ENCODE measurements around the gene GUCA2A.
A peak's percentile ranks its signal among the peaks of the same experiment; 100 is the strongest.
"Not testable (repeated sequence)": the region's sequence is repeated elsewhere in the genome, so short reads cannot be mapped to it uniquely, and the experiment has no call there.

GUCA2A gene, protein sequence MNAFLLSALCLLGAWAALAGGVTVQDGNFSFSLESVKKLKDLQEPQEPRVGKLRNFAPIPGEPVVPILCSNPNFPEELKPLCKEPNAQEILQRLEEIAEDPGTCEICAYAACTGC

GRCh38 chr1:42164551-42165420 is at the start of gene GUCA2A:
GUCA2A (minus strand) TSS chr1:42164745; CDS start chr1:42164712, 33 bp downstream.
- DNase-seq (ENCODE audit: low spot score), result no peak

DNA sequence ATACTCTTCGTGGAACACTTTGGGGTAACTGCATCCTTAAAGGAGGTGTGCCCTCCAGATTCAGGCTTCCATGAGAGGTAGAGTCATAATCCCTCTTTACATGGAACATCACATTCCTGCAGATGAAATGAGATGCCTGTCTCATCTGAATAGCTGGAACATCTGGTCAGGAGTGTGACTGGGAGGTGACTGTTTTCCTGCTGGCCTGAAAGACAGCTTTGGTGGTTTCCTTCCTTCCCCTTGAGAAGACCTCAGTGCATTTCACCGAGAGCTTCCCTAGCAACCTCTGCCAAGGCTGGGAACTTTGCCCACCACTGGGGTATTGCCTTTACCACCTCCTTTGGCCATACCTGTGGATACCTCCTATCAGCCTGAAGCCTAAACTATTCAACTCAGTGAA is 46.7 kb upstream of the GUCA2A start:
- peak; percentile 39 for DNase-seq (ENCODE audit: low spot score)

DNA sequence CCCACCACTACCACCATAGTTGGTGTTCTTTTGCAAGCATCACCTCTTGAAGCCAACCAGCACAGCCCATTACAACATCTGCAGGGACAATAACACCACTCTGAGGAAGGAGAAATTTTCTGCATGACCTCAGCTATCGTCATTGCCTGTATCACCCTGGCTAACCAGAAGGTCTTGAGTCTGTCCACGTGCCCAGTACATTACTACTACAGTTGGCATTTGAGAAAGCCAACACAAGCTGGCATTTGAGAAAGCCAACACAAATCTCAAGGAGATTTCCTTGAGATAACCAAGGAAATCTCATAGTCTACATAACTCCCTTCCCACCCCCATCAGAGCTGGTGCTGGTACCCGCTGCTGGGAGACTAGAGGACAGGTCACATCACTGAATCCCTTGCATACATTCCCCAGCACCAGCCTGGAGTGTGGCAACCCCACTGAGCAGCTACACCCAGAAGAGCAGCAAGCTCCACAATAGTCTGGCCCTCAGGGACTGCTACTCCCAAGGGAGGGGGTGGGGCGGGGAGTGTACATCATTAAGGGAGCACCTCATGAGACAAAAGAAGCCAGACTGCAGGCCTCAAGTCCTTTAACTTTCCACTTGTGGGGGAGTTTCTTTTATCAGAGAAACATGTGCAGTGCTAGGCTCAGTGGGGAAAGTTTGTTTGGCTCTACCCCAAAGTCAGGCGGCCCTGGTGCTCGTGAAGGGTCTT is 46.0 kb upstream of the GUCA2A start:
- DNase-seq (ENCODE audit: low spot score), result no peak

DNA sequence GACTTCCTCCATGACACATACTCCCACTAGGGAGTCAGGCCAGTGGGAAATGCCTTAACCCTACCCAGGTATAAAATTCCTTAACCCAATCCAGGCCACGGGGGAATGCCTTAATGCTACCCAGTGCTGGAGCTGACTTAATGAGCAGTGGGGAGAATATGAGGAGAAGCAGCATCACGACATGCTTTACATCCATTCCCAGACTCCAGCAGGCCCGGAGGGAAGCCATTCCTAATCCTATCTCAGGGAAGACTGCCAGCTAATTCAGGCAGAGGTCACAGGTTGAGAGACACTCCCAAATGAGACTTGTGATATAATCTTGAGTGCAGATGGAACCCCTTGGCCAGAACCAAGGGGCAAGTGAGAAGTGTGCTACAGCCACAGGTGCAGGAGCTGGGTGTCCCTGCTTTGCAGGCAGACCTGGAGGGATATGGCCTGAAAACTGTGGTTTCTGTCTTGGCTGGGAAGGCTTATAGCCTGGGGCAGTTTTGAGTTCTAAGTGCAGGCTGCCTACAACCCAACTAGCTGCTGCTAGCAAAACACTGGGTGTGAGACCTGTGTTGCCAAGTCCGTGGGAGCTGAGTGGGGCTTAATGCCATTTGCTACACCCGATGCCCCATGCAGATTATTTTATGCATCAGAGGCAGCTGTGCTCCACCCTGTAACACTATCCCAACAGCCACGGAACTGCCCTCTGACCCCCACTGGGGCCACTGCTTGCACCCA is 45.1 kb upstream of the GUCA2A start:
- no peak for DNase-seq (ENCODE audit: low spot score)

DNA sequence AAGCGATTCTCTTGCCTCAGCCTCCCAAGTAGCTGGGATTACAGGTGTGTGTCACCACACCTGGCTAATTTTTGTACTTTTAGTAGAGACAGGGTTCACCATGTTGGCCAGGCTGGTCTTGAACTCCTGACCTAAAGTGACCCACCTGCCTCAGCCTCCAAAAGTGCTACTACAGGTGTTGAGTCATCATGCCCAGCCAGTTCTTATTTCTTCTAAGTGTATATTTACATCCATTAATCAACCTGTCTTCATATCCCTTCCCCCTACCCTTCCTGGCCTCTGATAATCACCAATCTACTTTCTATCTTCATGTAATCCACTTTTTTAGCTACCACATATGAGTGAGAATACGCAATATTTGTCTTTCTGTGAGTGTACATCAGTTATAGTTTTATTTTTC is 42.4 kb upstream of the GUCA2A start:
- DNase-seq (ENCODE audit: low spot score), result not testable (repeated sequence)

DNA sequence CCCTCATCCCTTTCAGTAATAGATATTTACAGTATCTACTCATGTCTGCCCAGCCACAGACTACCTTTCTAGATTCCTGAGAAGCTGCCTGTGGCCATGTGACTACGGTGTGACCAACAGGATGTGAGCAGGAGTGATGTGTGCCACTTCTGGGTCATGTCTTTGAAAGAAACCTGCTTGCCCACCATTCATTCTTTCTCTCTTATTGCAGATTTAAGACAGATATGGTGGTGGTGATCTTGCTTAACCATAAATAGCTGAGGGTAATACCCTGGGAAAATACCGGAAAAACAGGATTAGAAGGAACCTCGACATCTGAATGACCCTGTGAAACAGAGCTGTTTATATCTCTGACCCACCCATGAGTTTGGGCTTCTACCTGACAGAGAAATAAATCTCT is 41.6 kb upstream of the GUCA2A start:
- DNase-seq (ENCODE audit: low spot score), result no peak

DNA sequence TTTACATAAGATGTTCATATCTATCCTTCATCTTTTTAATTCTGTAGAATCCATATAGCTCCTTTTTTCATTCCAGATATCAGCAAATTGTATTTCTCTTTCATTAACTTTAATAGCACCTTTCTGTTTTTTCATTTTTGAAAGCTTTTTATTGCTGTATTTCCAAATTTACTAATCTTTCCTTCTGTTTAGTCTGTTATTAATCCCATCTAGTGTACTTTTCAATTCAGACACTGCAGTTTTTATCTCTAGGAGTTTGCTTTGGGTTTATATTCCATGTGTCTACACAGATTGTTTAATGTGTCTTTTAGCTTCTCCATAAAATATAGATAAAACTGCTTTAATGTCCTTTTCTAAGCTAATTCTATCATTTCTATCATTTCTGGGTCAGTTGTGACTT is 37.4 kb upstream of the GUCA2A start:
- no peak for DNase-seq (ENCODE audit: low spot score)

- DNase-seq (ENCODE audit: low spot score), result no peak
Measured at GRCh38 chr1:42198251-42198650, 33.7 kb upstream of the GUCA2A start.

DNA sequence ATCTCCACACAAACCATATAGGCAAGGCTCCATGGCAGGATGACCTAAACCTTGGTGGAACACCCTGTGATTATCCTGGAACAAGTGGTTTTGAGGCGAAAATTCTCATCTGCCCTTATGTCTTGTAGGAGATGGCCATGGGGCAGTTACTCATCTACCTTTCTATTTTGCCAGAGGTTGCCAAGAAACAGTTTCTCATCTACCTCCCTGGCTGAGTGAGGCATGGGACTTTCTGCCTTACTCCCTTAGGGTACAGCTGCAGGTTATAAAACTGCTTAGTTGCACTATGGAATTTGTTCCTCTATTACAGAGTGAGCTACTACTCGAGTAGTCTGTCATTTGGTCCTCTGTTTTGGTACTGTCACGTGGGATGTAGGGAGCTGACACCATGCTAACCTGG is 31.3 kb upstream of the GUCA2A start:
- no peak for DNase-seq (ENCODE audit: low spot score)

- no peak for DNase-seq (ENCODE audit: low spot score)
Measured at GRCh38 chr1:42192106-42192505, 27.6 kb upstream of the GUCA2A start.

GRCh38 chr1:42191319-42191718 is 26.8 kb upstream of the GUCA2A start:
- no peak for DNase-seq (ENCODE audit: low spot score)

DNA sequence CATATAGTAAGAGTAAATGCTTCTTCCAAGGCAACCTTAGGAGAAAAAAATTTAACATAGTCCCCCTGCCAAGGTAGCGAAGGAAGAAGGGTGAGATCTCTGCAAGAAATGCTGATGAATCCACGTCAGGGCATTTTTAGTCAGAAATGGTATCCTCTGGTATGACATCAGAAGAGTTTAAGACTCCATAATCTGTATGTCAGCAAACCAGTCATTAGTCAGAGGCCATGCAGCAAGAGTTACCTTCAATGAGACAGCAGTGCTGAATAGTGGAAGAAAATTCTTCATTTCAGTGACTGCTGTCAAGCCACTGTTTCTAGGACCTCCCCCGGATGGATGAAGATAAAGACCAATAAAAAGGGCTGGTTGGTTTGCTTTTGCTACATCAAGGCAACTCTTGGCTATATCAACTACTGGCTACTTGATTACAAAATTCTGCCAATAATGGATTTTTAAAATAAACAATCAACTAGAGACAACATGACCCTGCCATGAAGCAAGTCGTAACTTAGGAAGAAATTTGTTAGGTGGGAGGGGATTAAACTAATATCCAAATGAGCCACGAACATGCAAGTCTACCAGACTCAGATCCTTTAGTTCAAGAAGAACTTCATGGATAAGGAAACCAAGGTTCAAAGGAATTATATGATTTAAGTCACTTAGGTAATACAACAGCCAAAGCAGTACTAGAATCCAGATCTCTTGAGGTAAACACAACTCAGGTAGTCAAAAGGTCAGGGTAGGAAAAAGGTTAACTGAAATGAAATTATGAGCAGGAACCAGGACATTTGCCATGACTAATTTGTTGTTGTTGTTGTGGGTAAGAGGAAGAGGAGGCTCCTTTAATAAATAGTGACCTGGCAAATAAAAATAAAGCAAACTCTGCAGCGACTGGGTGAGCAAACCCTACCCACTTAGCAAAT is 25.6 kb upstream of the GUCA2A start:
- DNase-seq (ENCODE audit: low spot score), result no peak

GRCh38 chr1:42186152-42186551 is 21.6 kb upstream of the GUCA2A start:
- peak; percentile 71 for DNase-seq (ENCODE audit: low spot score)

DNA sequence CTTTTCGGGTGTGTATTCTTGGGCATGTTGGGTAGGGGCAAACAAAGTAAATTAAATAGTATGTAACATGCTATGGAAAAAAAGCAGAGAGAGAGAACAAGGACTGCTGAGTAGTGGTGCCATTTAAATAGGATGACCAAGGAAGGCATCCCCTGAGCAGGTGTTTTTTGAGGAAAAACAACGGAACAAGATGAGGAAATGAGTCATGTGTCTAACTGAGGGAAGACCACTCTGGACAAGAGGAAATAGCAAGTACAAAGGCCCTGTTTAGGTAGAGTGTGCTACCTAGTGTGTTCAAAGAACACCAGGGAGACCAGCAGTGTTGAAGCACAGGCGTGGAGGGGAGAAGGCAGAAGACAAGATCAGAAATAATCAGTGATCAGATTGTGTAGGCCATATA is 20.1 kb upstream of the GUCA2A start:
- DNase-seq (ENCODE audit: low spot score), result no peak

GRCh38 chr1:42183957-42184268 is 19.4 kb upstream of the GUCA2A start:
- no peak for DNase-seq (ENCODE audit: low spot score)

DNA sequence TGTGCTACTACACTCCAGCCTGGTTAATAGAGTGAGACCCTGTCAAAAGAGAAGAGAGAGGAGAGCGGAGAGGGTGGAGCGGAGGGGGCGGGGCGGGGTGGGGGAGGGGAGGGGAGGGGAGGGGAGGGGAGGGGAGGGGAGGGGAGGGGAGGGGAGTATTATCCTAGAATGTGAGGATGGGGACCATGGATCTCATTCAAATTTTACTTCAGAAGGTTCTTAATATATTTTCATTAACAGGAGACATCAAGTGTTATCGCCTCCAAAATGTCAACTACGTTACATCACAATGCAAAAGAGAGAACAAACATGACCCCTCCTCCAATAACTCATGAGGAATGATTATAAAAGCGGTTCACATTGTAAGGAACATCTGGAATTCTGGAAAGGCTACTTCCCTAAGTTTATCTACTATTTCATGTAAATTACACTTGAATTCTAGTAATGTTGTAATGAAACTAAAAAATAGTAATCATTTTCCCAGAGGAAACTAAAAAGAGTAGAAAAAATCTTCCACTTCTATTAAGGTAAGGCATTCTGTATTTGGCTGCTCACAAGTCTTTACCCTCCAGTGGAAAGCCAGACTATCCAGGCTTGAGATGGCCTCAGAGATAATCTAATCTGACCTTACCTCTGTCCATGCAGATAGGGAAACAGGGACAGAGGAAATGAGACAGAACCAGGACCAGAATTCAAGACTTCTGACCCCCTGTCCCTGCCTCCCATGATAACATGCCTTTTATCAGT is 18.8 kb upstream of the GUCA2A start:
- no peak for DNase-seq (ENCODE audit: low spot score)

DNA sequence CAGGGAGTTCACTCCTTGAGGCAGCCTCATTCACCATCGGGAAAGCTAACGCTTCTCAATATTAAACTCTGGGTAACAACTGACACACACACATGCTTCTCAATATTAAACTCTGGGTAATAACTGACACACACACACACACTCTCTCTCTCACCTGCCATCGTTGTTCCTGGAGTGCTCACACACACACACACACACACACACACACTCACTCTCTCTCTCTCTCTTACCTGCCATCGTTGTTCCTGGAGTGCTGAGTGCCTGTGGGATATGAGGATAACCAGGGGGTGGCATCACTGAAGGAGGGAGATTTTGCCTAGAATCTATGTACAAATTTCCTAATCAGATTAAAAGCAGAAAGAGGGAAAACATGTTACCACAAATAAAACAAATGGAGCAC is 17.1 kb upstream of the GUCA2A start:
- DNase-seq (ENCODE audit: low spot score), result no peak

- no peak for DNase-seq (ENCODE audit: low spot score)
Measured at GRCh38 chr1:42179900-42180329, 15.4 kb upstream of the GUCA2A start.

- DNase-seq (ENCODE audit: low spot score), result no peak
Measured at GRCh38 chr1:42179275-42179674, 14.7 kb upstream of the GUCA2A start.

DNA sequence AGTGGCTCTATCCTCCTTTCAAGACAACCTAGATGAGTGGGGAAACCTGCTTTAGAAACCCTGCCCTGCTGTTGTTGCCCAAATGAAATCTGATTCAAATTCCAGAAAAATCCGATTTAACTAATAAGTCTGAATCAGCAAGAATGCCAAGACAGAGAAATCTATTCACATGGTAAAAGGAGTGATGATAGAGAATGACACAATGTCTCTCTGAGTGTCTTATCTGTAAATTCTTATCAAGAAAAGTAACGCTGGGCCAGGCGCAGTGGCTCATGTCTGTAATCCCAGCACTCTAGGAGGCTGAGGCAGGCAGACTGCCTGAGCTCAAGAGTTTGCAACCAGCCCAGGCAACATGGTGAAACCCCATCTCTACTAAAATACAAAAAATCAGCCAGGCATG is 13.7 kb upstream of the GUCA2A start:
- DNase-seq (ENCODE audit: low spot score), result no peak

GRCh38 chr1:42177541-42177981 is 13.0 kb upstream of the GUCA2A start:
- DNase-seq (ENCODE audit: low spot score), result no peak

Measured in GM03348 (cell line).